ENCODE results near the gene ATXN7L2. TPM values are rescaled to one million over a fixed set of nuclear protein-coding genes. Genes with fewer than 3 reads are reported as not detected.
A peak's percentile ranks its signal among the peaks of the same experiment; 100 is the strongest.

Gene ATXN7L2
- total and polyA plus RNA-seq, 4 donors, result 0.61 to 1.7 (median 1.3) TPM

GRCh38 chr1:109466452-109467300 is 17.0 kb upstream of the ATXN7L2 start, which contains the start of gene SYPL2:
SYPL2 (plus strand) TSS chr1:109466546; CDS start chr1:109466844, 298 bp downstream.
- peak within 1 kb of the TSS; percentile 63 to 76 (median 75) for H3K4me3 ChIP-seq (ENCODE audit: low read depth in 1 of 3, low read length in 3 of 3)
- TF ChIP-seq EGR1 (IDR thresholded peaks at IDR 0.05; ENCODE audit: low read depth in 2 of 2) (peak; percentile 13 to 57), YY1 (IDR thresholded peaks at IDR 0.05) (peak; percentile 38), GABPA (IDR thresholded peaks at IDR 0.05 in 1 of 2, conservative IDR thresholded peaks at IDR 0.05 in 1 of 2) (no peak)
- no peaks in the 10 kb centered on the region for H3K9me3 ChIP-seq (ENCODE audit: control insufficient read depth in 4 of 4, low read length in 3 of 4)
- no peak for DNase-seq (ENCODE audit: low spot score)
- peak within 1 kb of the TSS; percentile 54 to 60 for H3K27ac ChIP-seq (ENCODE audit: low read depth in 1 of 2, low read length in 2 of 2)
- peak within 1 kb of the TSS; percentile 16 to 43 for H3K9ac ChIP-seq (ENCODE audit: low read depth in 1 of 2, low read length in 2 of 2)
- 1% methylated on average over 88 of the region's 88 CpGs for WGBS
- H3K4me1 ChIP-seq (ENCODE audit: control insufficient read depth in 4 of 4, insufficient read depth in 4 of 4, low read length in 3 of 4), result peaks cover 0 to 9% (median 2%) of the 10 kb centered on the region in 4 donors
- H3K27me3 ChIP-seq (ENCODE audit: control insufficient read depth in 4 of 4, insufficient read depth in 4 of 4, low read length in 3 of 4), result peaks cover 0 to 3% (median 0%) of the 10 kb centered on the region in 4 donors
- H3K36me3 ChIP-seq (ENCODE audit: control insufficient read depth in 4 of 4, insufficient read depth in 3 of 4, low read depth in 1 of 4, low read length in 3 of 4), result no peaks in the 10 kb centered on the region

DNA sequence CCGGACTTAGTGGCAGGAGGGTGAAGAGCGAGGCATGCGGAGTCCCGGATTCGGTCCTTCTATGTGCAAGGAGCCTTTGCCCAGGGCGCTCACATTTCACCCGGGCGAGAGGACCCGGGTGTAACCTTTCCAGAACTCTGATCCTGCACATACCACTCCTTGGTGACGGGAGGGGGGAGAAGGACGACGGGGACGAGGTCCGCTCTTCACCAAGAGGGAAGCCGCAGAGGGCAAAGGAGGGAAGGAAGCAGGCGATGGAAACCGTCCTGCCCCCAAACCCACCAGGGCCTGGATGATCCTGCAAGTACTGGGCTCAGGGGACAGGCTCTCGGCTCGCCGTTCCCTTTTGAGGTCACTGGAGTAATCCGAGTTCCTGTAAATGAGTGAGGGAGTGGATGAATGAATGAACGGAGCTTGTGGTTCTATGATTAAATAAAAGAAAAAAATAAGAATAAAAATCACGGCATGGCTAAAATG is 16.4 kb upstream of the ATXN7L2 start:
- Histone ChIP-seq H3K9me3 (ENCODE audit: control insufficient read depth in 4 of 4, low read length in 3 of 4) (no peaks in the 10 kb centered on the region), H3K27me3 (ENCODE audit: control insufficient read depth in 4 of 4, insufficient read depth in 4 of 4, low read length in 3 of 4) (peaks cover 0 to 3% (median 0%) of the 10 kb centered on the region in 4 donors), H3K27ac (ENCODE audit: low read depth in 1 of 2, low read length in 2 of 2) (no peak overlapping the region), H3K4me1 (ENCODE audit: control insufficient read depth in 4 of 4, insufficient read depth in 4 of 4, low read length in 3 of 4) (peaks cover 0 to 9% (median 2%) of the 10 kb centered on the region in 4 donors), H3K4me3 (ENCODE audit: low read depth in 1 of 3, low read length in 3 of 3) (peak overlapping the region in 1 of 3 donors; percentile 76), H3K36me3 (ENCODE audit: control insufficient read depth in 4 of 4, insufficient read depth in 3 of 4, low read depth in 1 of 4, low read length in 3 of 4) (no peaks in the 10 kb centered on the region), H3K9ac (ENCODE audit: low read depth in 1 of 2, low read length in 2 of 2) (no peak overlapping the region)
- 33% methylated on average over 22 of the region's 23 CpGs for WGBS
- no peak for DNase-seq (ENCODE audit: low spot score)
- TF ChIP-seq ZBTB33 (IDR thresholded peaks at IDR 0.05) (no peak), GABPA (IDR thresholded peaks at IDR 0.05 in 1 of 2, conservative IDR thresholded peaks at IDR 0.05 in 1 of 2) (no peak), NR2F2 (IDR thresholded peaks at IDR 0.05) (no peak), YY1 (IDR thresholded peaks at IDR 0.05) (no peak), HNF4A (conservative IDR thresholded peaks at IDR 0.05) (no peak), FOXA2 (IDR thresholded peaks at IDR 0.05) (no peak), RAD21 (IDR thresholded peaks at IDR 0.05) (no peak), HNF4G (IDR thresholded peaks at IDR 0.05) (no peak), FOXA1 (IDR thresholded peaks at IDR 0.05) (no peak), REST (IDR thresholded peaks at IDR 0.05) (no peak), TAF1 (conservative IDR thresholded peaks at IDR 0.05) (no peak), JUND (IDR thresholded peaks at IDR 0.05) (no peak), ATF3 (IDR thresholded peaks at IDR 0.05) (no peak), RXRA (IDR thresholded peaks at IDR 0.05) (no peak), SP1 (IDR thresholded peaks at IDR 0.05) (no peak), EGR1 (IDR thresholded peaks at IDR 0.05; ENCODE audit: low read depth in 2 of 2) (no peak)
- TF ChIP-seq, protein P1, sequence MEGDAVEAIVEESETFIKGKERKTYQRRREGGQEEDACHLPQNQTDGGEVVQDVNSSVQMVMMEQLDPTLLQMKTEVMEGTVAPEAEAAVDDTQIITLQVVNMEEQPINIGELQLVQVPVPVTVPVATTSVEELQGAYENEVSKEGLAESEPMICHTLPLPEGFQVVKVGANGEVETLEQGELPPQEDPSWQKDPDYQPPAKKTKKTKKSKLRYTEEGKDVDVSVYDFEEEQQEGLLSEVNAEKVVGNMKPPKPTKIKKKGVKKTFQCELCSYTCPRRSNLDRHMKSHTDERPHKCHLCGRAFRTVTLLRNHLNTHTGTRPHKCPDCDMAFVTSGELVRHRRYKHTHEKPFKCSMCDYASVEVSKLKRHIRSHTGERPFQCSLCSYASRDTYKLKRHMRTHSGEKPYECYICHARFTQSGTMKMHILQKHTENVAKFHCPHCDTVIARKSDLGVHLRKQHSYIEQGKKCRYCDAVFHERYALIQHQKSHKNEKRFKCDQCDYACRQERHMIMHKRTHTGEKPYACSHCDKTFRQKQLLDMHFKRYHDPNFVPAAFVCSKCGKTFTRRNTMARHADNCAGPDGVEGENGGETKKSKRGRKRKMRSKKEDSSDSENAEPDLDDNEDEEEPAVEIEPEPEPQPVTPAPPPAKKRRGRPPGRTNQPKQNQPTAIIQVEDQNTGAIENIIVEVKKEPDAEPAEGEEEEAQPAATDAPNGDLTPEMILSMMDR (IDR thresholded peaks at IDR 0.05; ENCODE audit: low read depth, low read length, missing input control), result no peak
- TF ChIP-seq, protein P2, sequence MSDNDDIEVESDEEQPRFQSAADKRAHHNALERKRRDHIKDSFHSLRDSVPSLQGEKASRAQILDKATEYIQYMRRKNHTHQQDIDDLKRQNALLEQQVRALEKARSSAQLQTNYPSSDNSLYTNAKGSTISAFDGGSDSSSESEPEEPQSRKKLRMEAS (IDR thresholded peaks at IDR 0.05), result no peak

Measured in liver (tissue), 9 donors.